HG02970 (cell line): ENCODE results near the gene FANCL.
"Not testable (repeated sequence)": the region's sequence is repeated elsewhere in the genome, so short reads cannot be mapped to it uniquely, and the experiment has no call there.

ENCODE experiments used
- ATAC-seq: cut with Tn5 transposase; IDR thresholded peaks from one replicate; pipeline ENCODE4 v1.9.1; 2021; ENCODE audit warnings: mild to moderate bottlenecking, moderate library complexity, moderate number of reproducible peaks; ENCODE audit not compliant: unreplicated experiment, low FRiP score

Gene FANCL

DNA sequence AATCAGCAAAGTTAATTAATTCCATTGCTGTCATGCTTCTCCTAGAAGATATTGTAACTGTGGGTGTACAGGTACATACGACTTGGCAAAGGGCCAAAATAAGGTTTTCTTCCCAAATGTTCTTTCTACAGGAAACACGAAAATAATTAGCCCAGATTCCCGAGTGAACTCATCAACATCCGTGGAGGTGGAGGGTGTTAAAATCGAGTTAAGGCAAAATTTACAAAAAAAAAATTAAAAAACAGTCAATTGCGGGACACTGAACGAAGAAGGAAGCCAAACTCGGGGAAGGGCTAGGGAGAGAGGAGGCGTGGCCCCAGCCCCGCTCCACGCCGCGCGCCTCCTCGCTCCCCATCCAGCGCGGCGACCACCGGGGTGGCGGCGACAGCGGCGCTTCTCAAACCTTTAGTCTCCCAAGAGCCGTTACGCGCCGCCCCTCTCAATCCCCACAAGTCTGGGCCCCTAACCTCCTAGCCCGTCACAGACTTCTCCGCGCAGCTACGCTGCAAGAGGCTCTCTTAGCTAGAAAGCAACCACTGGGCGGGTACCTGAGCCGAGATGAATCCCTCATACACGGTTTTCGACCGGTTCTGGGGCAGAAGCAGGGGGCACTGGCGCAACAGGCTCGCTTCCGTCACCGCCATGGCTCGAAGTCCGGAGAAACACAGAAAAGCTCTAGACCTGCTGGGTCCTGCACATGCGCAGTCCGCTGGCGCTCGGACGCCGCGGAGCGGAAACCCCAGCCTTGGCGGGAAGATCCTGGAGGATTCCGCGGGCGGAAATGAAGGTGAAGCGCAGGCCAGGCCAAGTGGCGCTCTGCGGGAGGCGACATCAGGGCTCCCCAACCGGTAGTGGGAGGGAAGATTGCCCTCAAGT, at the start of gene FANCL:
TSS of gene FANCL (minus strand) at position 656 of the 876 bp plus-strand sequence. CDS start at position 644, 12 bp downstream.
- ATAC-seq = peak; percentile 85

DNA sequence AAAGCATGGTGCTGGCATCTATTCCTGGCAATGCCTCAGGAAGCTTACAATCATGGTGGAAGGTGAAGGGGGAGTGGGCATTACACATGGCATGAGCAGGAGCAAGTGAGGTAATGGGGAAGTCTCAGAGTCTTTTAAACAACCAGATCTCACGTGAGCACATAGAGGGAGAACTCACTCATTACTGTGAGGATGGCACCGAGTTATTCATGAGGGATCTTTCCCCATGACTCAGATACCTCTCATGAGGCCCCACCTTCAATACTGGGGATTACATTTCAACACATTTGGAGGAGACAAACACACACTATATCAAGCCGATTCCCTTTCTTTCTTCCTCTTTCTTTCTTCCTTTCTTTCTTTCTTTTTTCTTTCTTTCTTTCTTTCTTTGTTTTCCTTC, 47.9 kb upstream of the FANCL start:
- no peak for ATAC-seq

DNA sequence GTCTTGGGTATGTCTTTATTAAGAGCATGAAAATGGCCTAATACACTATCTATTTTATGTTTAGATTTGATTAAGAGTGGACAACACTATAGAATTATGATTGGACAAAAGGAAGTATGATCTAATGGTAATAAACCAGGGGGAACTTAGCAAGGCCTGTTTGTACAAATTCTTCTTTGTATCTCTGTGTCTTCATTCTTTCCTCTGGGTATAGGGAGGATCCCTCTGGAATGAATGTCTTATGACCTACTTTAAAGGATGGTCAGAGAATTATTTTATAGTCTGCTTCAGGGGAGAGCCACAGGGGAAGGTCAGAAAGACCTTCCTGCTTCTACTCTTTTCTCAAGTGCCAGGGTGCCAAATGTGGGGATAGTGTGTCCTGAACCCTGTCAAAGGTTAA, 42.8 kb upstream of the FANCL start:
- ATAC-seq = no peak

DNA sequence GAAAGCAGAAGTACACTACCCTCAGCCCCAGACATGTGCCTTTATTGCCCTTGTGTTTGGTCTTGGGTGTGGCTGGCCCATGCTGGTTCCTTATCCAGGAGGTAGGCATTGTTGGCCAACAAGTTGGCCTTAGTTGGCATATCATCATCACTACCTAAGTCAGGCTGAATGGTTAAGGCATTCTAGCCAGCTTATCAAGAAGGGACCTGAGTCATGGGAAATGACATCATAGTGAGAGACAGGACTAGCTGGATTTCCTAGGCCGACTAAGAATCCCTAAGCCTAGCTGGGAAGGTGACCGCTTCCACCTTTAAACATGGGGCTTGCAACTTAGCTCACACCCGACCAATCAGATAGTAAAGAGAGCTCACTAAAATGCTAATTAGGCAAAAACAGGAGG, 34.0 kb upstream of the FANCL start:
- not testable (repeated sequence) for ATAC-seq

DNA sequence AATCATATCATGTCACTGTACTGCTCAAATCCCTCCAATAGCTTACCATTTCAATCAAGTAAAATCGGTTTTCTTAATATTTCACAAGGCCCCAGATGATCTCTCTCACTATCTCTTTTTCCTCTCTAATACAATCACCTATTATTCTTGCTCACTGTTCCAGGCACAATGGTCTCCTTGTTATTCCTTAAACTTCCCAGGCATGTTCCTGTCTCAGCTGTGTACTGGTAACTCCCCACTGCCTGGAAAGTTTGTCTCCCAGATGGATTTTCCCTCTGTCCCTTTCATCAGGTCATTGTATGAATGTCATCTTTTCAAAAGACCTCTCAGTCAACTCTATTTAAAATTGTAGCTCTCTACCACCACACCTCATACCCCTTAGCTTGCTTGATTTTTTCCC, 30.7 kb upstream of the FANCL start:
- ATAC-seq = no peak

- ATAC-seq = no peak
Observed at GRCh38 chr2:58268685-58269084, 27.6 kb upstream of the FANCL start.

- no peak for ATAC-seq
Observed at GRCh38 chr2:58266211-58266610, 25.1 kb upstream of the FANCL start.

DNA sequence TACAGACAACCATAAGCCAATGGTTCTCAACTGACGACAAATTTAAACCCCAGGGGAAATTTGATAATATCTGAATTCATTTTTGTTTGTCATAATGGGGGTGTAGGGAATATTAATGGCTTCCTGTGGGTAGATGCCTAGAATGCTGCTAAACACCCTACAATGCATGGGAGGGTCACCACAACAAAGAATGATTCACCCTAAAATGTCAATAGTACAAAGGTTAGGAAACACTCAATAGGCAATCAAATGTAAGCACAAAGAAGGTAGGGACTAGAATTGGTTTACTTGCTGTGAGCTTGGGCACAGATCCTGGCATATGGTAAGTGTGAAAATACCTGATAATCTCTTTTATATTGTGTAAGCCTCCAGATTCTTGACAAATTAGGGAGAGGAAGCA, 20.1 kb upstream of the FANCL start:
- ATAC-seq = no peak

- not testable (repeated sequence) for ATAC-seq
Observed at GRCh38 chr2:58258456-58258855, 17.3 kb upstream of the FANCL start.

DNA sequence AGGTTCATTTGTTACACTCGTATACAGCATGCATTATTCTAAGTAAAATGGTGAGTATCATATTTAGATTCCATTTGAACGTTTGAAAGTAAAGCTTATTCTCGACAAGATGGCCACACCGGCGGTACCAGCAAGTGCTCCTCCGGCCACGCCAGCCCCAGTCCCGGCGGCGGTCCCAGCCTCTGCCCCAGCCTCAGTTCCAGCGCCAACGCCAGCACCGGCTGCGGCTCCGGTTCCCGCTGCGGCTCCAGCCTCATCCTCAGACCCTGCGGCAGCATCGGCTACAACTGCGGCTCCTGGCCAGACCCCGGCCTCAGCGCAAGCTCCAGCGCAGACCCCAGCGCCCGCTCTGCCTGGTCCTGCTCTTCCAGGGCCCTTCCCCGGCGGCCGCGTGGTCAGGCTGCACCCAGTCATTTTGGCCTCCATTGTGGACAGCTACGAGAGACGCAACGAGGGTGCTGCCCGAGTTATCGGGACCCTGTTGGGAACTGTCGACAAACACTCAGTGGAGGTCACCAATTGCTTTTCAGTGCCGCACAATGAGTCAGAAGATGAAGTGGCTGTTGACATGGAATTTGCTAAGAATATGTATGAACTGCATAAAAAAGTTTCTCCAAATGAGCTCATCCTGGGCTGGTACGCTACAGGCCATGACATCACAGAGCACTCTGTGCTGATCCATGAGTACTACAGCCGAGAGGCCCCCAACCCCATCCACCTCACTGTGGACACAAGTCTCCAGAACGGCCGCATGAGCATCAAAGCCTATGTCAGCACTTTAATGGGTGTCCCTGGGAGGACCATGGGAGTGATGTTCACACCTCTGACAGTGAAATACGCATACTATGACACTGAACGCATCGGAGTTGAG, 10.4 kb upstream of the FANCL start:
- not testable (repeated sequence) for ATAC-seq

DNA sequence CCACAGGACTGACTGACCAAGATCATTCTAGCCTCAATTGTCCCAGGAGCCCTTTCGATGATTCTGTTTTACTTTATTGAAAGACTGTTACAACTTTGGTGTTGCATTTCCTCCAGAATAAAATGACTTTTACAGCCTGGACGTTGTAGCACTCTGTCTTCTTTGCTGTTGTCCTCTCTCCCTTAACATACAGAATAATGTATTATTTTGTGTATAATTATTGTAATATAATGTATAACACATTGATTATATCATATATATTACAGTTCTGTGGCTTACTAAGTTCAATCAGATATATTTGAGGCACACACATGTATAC, 380 bp upstream of the FANCL start:
- ATAC-seq = no peak

DNA sequence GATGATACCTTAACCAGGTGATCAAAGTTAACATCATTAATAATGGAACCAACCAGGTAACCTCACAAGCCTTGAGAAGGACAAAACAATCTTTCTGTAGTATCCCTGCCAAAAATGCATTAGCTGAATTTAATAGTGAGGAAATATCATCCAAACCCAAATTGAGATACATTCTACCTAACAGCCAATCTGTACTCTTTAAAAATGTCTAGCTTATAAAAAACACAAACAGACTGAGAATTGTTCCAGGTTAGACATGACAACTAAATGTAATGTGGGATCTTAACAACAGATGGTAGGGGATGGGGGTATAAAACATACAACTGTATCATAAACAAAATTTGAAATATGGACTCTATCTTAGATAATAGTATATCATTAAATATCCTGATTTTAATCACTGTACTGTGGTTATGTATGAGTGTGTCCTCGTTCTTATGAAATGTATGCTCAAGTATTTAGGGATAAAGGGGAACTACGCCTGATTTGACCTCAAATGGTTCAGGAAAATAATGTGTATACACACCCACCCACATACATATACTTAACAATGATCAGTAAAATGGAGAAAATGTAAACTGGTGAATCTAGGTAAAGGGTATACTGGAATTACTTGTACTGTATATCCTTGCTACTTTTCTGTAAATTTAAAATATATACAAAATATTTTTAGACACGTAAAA, 1.7 kb downstream of the FANCL start:
- no peak for ATAC-seq

- ATAC-seq = no peak
Observed at GRCh38 chr2:58237741-58238140, 3.4 kb downstream of the FANCL start.

DNA sequence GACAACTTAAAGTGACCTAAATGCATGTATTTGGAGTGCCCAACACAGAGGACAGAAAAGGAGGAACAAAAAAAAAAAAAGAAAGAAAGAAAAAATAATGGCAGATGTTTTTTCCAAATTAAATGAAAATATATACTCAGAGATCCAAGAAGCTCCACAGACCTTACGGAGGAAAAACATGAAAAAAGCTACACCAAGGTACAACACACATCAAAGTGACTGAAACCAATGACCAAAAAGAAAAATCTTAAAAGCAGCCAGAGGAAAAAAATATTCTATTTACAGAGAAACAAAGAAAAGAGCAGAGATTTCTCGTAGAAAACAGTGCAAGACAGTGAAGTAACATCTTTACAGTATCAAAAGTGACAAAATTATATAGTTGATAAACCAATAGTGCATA, 5.1 kb downstream of the FANCL start:
- no peak for ATAC-seq

DNA sequence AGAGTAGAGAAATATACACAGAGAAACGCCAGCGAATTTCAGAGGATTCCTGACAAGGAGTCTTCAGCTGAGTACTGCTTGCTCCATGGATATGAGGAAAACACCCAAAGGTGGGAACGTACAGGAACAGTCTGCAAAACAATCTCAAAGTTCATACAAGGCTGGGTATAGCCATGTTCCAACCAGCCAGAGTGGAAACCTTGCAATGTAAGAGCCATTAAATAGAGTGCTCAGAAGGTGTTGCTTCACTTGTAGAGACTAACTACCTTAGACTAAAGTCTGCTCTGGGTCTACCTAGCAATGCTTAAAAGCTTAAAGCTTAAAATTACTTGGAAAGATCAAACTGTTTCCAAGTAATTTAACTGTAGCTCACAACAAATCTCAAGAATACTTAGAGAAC, 6.0 kb downstream of the FANCL start:
- no peak for ATAC-seq

DNA sequence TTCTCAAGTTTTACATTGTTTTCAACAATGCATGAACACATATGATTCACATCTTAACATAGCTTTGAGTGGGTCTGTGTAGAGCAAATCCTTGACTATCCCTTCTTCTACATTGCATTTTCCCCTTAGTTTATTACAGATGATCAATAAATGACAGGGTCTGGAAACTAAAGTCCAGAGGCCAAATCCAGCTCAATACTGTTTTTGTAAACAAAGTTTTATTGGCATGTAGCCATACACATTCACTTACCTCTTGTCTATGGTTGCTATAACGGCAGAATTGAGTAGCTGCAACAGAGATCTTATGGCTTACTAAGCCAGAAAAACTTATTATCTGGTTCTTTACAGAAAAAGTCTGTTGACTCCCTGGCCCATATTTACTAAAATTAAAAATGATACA, 12.8 kb downstream of the FANCL start:
- ATAC-seq = no peak

- ATAC-seq = no peak
Observed at GRCh38 chr2:58227171-58227917, 13.8 kb downstream of the FANCL start.

GRCh38 chr2:58221909-58222308, 19.2 kb downstream of the FANCL start:
- no peak for ATAC-seq

- no peak for ATAC-seq
Observed at GRCh38 chr2:58215429-58215828, 25.7 kb downstream of the FANCL start.

- ATAC-seq = not testable (repeated sequence)
Observed at GRCh38 chr2:58210951-58211568, 30.1 kb downstream of the FANCL start.
